Caco-2 (cell line): Measurements from ENCODE around the gene RAB1B. TPM values are rescaled to one million over a fixed set of nuclear protein-coding genes. Genes with fewer than 3 reads are reported as not detected.

Experiments
- BruUV-seq: library from RNA; stranded (reverse); fragments of 400-500 nt; replicated peaks from 2 replicates; lab custom pipeline; 2021; lab: Mats Ljungman, UMichigan
- CTCF ChIA-PET: fragments of 300-600 bp; sonication (Branson Sonifier 250); formaldehyde crosslinking; loops from one replicate; lab custom pipeline; 2022; ENCODE audit warnings: antibody characterized with exemption; lab: Charles Lee
- POLR2A ChIA-PET: fragments of 300-600 bp; sonication (Branson Sonifier 250); formaldehyde crosslinking; loops from one replicate; lab custom pipeline; 2022; ENCODE audit warnings: antibody characterized with exemption; lab: Charles Lee
- DNase-seq, 2 experiments: peaks; one replicate each; pipeline versions ENCODE4 v3.0.0 to v3.0.0-alpha.2; 2020 to 2022
- H3K27me3 ChIP-seq: replicated peaks from 2 replicates; pipeline ENCODE4 v1.6.0; 2011; ENCODE audit warnings: low read length; ENCODE audit not compliant: control insufficient read depth, insufficient read depth
- H3K36me3 ChIP-seq: 2 replicates; pipeline ENCODE4 v1.5.1; 2011; ENCODE audit warnings: low read length; ENCODE audit not compliant: control insufficient read depth, insufficient read depth
- H3K4me1 ChIP-seq: fragments of 250-450 bp; sonication (Bioruptor Pico); 2 replicates; pipeline ENCODE4 v1.5.1; 2020; ENCODE audit warnings: mild to moderate bottlenecking
- H3K4me3 ChIP-seq: 2 replicates; pipeline ENCODE4 v1.5.1; 2011; ENCODE audit warnings: low read depth, mild to moderate bottlenecking, control low read depth, low read length
- H3K9me3 ChIP-seq: fragments of 250-450 bp; sonication (Bioruptor Pico); 2 replicates; pipeline ENCODE4 v1.5.1; 2020; ENCODE audit warnings: mild to moderate bottlenecking, moderate library complexity
- H3K27ac Mint-ChIP-seq: one replicate; pipeline ENCODE4 v1.8.0; 2022; ENCODE audit warnings: mixed read lengths; ENCODE audit not compliant: unreplicated experiment
- H3K27me3 Mint-ChIP-seq: one replicate; pipeline ENCODE4 v1.8.0; 2022; ENCODE audit warnings: mixed read lengths; ENCODE audit not compliant: insufficient read depth, unreplicated experiment
- H3K36me3 Mint-ChIP-seq: one replicate; pipeline ENCODE4 v1.8.0; 2022; ENCODE audit warnings: mild to moderate bottlenecking, mixed read lengths; ENCODE audit not compliant: insufficient read depth, unreplicated experiment
- H3K4me1 Mint-ChIP-seq: one replicate; pipeline ENCODE4 v1.8.0; 2022; ENCODE audit warnings: low read depth, mixed read lengths; ENCODE audit not compliant: unreplicated experiment
- H3K4me3 Mint-ChIP-seq: one replicate; pipeline ENCODE4 v1.8.0; 2022; ENCODE audit warnings: mild to moderate bottlenecking, moderate library complexity, mixed read lengths; ENCODE audit not compliant: unreplicated experiment
- H3K9me3 Mint-ChIP-seq: one replicate; pipeline ENCODE4 v1.8.0; 2022; ENCODE audit warnings: mixed read lengths; ENCODE audit not compliant: unreplicated experiment
- CTCF ChIP-seq, 2 experiments: fragments of 200-600 bp in 1 of 2; IDR thresholded peaks; 1 replicate in 1 of 2; 2 replicates in 1 of 2; pipeline versions ENCODE4 v1.5.1 to v1.8.0; 2011 to 2022; ENCODE audit warnings: antibody characterized with exemption in 1 of 2, control low read depth in 1 of 2, inconsistent platforms in 1 of 2, low read depth in 1 of 2, low read length in 1 of 2, mild to moderate bottlenecking in 1 of 2, moderate library complexity in 1 of 2; ENCODE audit not compliant: insufficient read depth in 1 of 2, severe bottlenecking in 1 of 2, unreplicated experiment in 1 of 2
- intact Hi-C: fragments of 100-400 bp; cut with micrococcal nuclease; formaldehyde crosslinking; loops from one replicate; pipeline ENCODE4 v1.10.0; 2022; ENCODE audit not compliant: unreplicated experiment
- total RNA-seq: library from RNA; stranded (reverse); gene quantifications from 2 replicates; pipeline ENCODE4 v1.2.3, GENCODE V29; 2022

RAB1B gene
- total RNA-seq, 1 experiment from 2014 or later, result 132 TPM

- Histone ChIP-seq H3K4me1 (no peaks in the 10 kb centered on the region), H3K9me3 (no peaks in the 10 kb centered on the region), H3K27me3 (no peaks in the 10 kb centered on the region), H3K36me3 (no peaks in the 10 kb centered on the region), H3K4me3 (no peak overlapping the region)
- intact Hi-C loops, result no loop called here
- Mint-ChIP-seq H3K9me3 (no peaks in the 10 kb centered on the region), H3K27me3 (no peaks in the 10 kb centered on the region), H3K27ac (no peak overlapping the region), H3K4me3 (no peak overlapping the region), H3K36me3 (peaks cover 59% of the 10 kb centered on the region), H3K4me1 (no peaks in the 10 kb centered on the region)
- BruUV-seq, result no TSS peak
- DNase-seq, result no peak
- no peak for TF ChIP-seq CTCF (IDR thresholded peaks at IDR 0.05; ENCODE audit: insufficient read depth in 1 of 2, low read depth in 1 of 2, low read length in 1 of 2, severe bottlenecking in 1 of 2, unreplicated experiment in 1 of 2)
- ChIA-PET CTCF (no interaction called here), POLR2A (no interaction called here)
Observed at GRCh38 chr11:66239511-66239910, 28.9 kb upstream of the RAB1B start.

- DNase-seq, result no peak
- no peaks in the 10 kb centered on the region for H3K4me1 Mint-ChIP-seq
- H3K27ac Mint-ChIP-seq, result peak overlapping the region; percentile 11
- intact Hi-C loops, result no loop called here
- H3K4me3 Mint-ChIP-seq, result no peak overlapping the region
- no peaks in the 10 kb centered on the region for H3K36me3 ChIP-seq
- no peak overlapping the region for H3K4me3 ChIP-seq
- BruUV-seq, result no TSS peak
- no peaks in the 10 kb centered on the region for H3K27me3 Mint-ChIP-seq
- H3K9me3 ChIP-seq, result no peaks in the 10 kb centered on the region
- H3K9me3 Mint-ChIP-seq, result no peaks in the 10 kb centered on the region
- peaks cover 59% of the 10 kb centered on the region for H3K36me3 Mint-ChIP-seq
- no peaks in the 10 kb centered on the region for H3K4me1 ChIP-seq
- no peaks in the 10 kb centered on the region for H3K27me3 ChIP-seq
- no peak for TF ChIP-seq CTCF (IDR thresholded peaks at IDR 0.05; ENCODE audit: insufficient read depth in 1 of 2, low read depth in 1 of 2, low read length in 1 of 2, severe bottlenecking in 1 of 2, unreplicated experiment in 1 of 2)
- POLR2A ChIA-PET, result no interaction called here
- CTCF ChIA-PET, result no interaction called here
Observed at GRCh38 chr11:66239998-66240780, 28.2 kb upstream of the RAB1B start.

GRCh38 chr11:66240781-66241136 is 27.7 kb upstream of the RAB1B start:
- H3K4me3 Mint-ChIP-seq, result no peak overlapping the region
- Histone ChIP-seq H3K36me3 (no peaks in the 10 kb centered on the region), H3K4me3 (no peak overlapping the region), H3K4me1 (no peaks in the 10 kb centered on the region), H3K9me3 (no peaks in the 10 kb centered on the region), H3K27me3 (no peaks in the 10 kb centered on the region)
- H3K36me3 Mint-ChIP-seq, result peaks cover 54% of the 10 kb centered on the region
- BruUV-seq, result no TSS peak
- H3K4me1 Mint-ChIP-seq, result no peaks in the 10 kb centered on the region
- no peak for TF ChIP-seq CTCF (IDR thresholded peaks at IDR 0.05; ENCODE audit: insufficient read depth in 1 of 2, low read depth in 1 of 2, low read length in 1 of 2, severe bottlenecking in 1 of 2, unreplicated experiment in 1 of 2)
- H3K9me3 Mint-ChIP-seq, result no peaks in the 10 kb centered on the region
- H3K27ac Mint-ChIP-seq, result peak overlapping the region; percentile 11
- ChIA-PET CTCF (no interaction called here), POLR2A (no interaction called here)
- DNase-seq, result no peak
- intact Hi-C loops, result no loop called here
- no peaks in the 10 kb centered on the region for H3K27me3 Mint-ChIP-seq
